GM12801 (cell line): ENCODE results near the gene ADRB2.

Experiments used
- CTCF ChIP-seq: IDR thresholded peaks from one replicate; pipeline ENCODE4 v1.5.1; 2011; ENCODE audit warnings: control low read depth; ENCODE audit not compliant: insufficient read length; ENCODE audit errors: extremely low read depth

The ADRB2 gene

DNA sequence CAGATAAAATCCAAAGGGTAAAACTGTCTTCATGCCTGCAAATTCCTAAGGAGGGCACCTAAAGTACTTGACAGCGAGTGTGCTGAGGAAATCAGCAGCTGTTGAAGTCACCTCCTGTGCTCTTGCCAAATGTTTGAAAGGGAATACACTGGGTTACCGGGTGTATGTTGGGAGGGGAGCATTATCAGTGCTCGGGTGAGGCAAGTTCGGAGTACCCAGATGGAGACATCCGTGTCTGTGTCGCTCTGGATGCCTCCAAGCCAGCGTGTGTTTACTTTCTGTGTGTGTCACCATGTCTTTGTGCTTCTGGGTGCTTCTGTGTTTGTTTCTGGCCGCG is 727 bp upstream of the ADRB2 start:
- TF ChIP-seq CTCF, result no peak

DNA sequence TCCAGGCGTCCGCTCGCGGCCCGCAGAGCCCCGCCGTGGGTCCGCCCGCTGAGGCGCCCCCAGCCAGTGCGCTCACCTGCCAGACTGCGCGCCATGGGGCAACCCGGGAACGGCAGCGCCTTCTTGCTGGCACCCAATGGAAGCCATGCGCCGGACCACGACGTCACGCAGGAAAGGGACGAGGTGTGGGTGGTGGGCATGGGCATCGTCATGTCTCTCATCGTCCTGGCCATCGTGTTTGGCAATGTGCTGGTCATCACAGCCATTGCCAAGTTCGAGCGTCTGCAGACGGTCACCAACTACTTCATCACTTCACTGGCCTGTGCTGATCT is 294 bp downstream of the ADRB2 start:
- TF ChIP-seq CTCF, result no peak

DNA sequence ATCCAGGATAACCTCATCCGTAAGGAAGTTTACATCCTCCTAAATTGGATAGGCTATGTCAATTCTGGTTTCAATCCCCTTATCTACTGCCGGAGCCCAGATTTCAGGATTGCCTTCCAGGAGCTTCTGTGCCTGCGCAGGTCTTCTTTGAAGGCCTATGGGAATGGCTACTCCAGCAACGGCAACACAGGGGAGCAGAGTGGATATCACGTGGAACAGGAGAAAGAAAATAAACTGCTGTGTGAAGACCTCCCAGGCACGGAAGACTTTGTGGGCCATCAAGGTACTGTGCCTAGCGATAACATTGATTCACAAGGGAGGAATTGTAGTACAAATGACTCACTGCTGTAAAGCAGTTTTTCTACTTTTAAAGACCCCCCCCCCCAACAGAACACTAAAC is 1.3 kb downstream of the ADRB2 start:
- TF ChIP-seq CTCF, result no peak

GRCh38 chr5:148828511-148829247 is 2.3 kb downstream of the ADRB2 start:
- no peak for TF ChIP-seq CTCF

DNA sequence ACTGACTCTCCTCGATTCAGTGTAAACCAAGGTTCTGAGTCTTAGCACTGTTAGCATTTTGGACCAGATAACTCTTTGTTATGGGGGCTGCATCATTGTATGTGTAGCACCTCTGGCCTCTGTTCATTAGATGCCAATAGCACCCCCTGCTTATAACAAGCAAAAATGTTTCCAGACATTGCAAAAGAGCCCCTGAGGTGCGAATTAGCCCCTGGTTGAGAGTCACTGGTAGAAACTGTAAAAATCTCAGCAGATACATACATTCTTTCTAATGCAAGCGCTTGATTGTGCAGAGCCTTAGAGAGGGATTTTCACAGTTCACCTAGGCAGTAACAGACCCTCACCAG is 2.8 kb downstream of the ADRB2 start:
- TF ChIP-seq CTCF, result no peak

GRCh38 chr5:148829734-148830133 is 3.3 kb downstream of the ADRB2 start:
- no peak for TF ChIP-seq CTCF

- no peak for TF ChIP-seq CTCF
Measured at GRCh38 chr5:148830211-148830610, 3.8 kb downstream of the ADRB2 start.
